ENCODE data around the gene GSG1L.

- TF ChIP-seq CTCF (IDR thresholded peaks at IDR 0.05; ENCODE audit: poor library complexity) (no peak), EZH2 (IDR thresholded peaks at IDR 0.05; ENCODE audit: borderline replicate concordance) (no peak)
Measured at GRCh38 chr16:28084209-28084608, 20.7 kb upstream of the GSG1L start.
